ENCODE measurements around the gene MAST1. TPM values are rescaled to one million over a fixed set of nuclear protein-coding genes. Genes with fewer than 3 reads are reported as not detected.
A peak's percentile ranks its signal among the peaks of the same experiment; 100 is the strongest.

The MAST1 gene
- total RNA-seq, 4 donors from 2014 or later: 0.50 to 0.91 (median 0.76) TPM

DNA sequence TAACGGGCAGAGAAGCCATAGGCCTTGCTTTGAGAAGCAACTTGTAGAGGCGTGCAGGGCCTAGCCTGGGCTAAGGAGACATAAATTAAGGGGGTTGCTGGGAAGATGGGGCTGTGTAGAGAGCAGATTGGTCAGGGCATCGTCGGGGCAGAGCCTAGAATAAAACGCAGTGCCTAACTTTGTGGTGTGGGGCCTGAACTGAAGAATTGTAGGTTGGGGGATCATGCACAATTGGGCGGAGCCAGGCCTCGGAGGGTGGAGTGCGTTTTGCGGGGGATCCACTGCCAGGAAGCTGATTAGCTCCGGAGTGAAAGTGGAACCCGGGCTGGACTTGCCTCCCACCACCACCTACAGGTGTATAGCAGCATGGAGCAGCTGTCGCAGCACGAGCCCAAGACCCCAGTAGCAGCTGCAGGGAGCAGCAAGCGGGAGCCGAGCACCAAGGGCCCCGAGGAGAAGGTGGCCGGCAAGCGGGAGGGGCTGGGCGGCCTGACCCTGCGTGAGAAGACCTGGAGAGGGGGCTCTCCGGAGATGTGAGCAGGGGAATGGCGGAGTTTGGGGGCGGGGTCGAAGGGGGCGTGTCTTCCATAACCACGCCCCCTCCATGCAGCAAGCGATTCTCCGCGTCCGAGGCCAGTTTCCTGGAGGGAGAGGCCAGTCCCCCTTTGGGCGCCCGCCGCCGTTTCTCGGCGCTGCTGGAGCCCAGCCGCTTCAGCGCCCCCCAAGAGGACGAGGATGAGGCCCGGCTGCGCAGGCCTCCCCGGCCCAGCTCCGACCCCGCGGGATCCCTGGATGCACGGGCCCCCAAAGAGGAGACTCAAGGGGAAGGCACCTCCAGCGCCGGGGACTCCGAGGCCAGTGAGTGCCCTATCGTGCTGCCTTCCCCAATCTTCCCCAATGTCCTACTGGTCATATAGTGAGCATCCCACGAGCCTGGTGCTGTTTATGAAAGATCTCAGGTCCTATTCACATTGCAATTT is 29.1 kb downstream of the MAST1 start:
- intact Hi-C loops (cut with DNase I): no loop called here
- DNase-seq (ENCODE audit: extremely low spot score): no peak
- H3K4me3 ChIP-seq: peak overlapping the region; percentile 41 to 53 (median 46)

DNA sequence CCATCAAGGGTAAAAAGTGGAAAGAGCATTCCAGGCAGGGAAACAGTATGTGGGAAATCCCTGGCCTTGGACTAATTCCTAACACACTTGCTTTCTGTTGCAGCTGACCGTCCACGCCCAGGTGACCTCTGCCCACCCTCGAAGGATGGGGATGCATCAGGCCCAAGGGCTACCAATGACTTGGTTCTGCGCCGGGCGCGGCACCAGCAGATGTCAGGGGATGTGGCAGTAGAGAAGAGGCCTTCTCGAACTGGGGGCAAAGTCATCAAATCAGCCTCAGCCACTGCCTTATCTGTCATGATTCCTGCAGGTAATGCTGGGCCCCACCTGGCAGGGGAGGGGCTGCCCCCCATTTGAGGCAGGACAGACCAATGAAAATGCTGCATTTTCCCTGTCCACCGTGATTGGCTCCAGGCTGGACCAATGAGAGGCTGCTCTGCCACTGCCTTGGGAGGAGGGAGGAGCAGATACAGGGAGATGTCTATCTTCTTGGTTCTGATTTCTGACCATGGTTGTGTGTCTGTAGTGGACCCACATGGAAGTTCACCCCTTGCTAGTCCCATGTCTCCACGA is 30.3 kb downstream of the MAST1 start:
- TF ChIP-seq EP300 (IDR thresholded peaks at IDR 0.05) (no peak), POLR2AphosphoS5 (IDR thresholded peaks at IDR 0.05) (no peak), POLR2A (IDR thresholded peaks at IDR 0.05; ENCODE audit: low read depth) (no peak)
- TF ChIP-seq, protein P1, sequence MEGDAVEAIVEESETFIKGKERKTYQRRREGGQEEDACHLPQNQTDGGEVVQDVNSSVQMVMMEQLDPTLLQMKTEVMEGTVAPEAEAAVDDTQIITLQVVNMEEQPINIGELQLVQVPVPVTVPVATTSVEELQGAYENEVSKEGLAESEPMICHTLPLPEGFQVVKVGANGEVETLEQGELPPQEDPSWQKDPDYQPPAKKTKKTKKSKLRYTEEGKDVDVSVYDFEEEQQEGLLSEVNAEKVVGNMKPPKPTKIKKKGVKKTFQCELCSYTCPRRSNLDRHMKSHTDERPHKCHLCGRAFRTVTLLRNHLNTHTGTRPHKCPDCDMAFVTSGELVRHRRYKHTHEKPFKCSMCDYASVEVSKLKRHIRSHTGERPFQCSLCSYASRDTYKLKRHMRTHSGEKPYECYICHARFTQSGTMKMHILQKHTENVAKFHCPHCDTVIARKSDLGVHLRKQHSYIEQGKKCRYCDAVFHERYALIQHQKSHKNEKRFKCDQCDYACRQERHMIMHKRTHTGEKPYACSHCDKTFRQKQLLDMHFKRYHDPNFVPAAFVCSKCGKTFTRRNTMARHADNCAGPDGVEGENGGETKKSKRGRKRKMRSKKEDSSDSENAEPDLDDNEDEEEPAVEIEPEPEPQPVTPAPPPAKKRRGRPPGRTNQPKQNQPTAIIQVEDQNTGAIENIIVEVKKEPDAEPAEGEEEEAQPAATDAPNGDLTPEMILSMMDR (IDR thresholded peaks at IDR 0.05): no peak
- intact Hi-C loops (cut with DNase I): no loop called here
- 98% methylated on average over 7 of the region's 10 CpGs for WGBS
- H3K36me3 ChIP-seq: peaks cover 0 to 3% (median 0%) of the 10 kb centered on the region in 4 donors
- H3K4me3 ChIP-seq: no peak overlapping the region
- peaks cover 6 to 18% (median 13%) of the 10 kb centered on the region in 4 donors for H3K4me1 ChIP-seq
- no peak for DNase-seq (ENCODE audit: extremely low spot score)
- H3K9me3 ChIP-seq: no peaks in the 10 kb centered on the region
- no peak overlapping the region for H3K27ac ChIP-seq (replicated peaks in 1 of 4)
- H3K27me3 ChIP-seq: peaks cover 0 to 40% (median 0%) of the 10 kb centered on the region in 4 donors

More for the DNA sequence above, 29.1 kb downstream of the MAST1 start:
- H3K4me1 ChIP-seq: peaks cover 6 to 11% (median 10%) of the 10 kb centered on the region in 4 donors
- TF ChIP-seq EP300 (IDR thresholded peaks at IDR 0.05): no peak
- 17% methylated on average over 27 of the region's 51 CpGs for WGBS
- no peak overlapping the region for H3K27ac ChIP-seq (replicated peaks in 1 of 4)
- H3K9me3 ChIP-seq: no peaks in the 10 kb centered on the region
- H3K36me3 ChIP-seq: no peaks in the 10 kb centered on the region
- H3K27me3 ChIP-seq: peaks cover 0 to 40% (median 0%) of the 10 kb centered on the region in 4 donors

DNA sequence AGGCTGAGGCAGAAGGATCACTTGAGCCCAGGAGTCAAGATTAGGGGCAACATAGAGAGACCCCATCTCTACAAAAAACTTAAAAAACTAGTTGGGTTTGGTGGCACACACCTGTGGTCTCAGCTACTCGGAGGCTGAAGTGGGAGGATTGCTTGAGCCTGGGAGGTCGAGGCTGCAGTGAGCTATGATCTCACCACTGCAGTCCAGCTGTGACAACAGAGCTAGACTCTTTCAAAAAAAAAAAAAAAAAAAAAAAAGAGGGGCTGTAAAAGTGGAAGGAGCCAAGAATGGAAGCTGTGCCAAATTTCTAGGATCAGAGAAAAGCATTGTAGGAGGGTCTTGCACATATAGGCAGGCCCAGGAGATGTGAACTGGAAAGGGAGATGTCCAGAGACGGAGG is 33.4 kb downstream of the MAST1 start:
- H3K4me3 ChIP-seq: no peak overlapping the region
- TF ChIP-seq, protein P1 (IDR thresholded peaks at IDR 0.05): no peak
- TF ChIP-seq POLR2AphosphoS5 (IDR thresholded peaks at IDR 0.05) (no peak), POLR2A (IDR thresholded peaks at IDR 0.05; ENCODE audit: low read depth) (no peak), EP300 (IDR thresholded peaks at IDR 0.05) (no peak)
- DNase-seq (ENCODE audit: extremely low spot score): no peak
- intact Hi-C loops (cut with DNase I): no loop called here
- peaks cover 6 to 23% (median 14%) of the 10 kb centered on the region in 4 donors for H3K4me1 ChIP-seq
- no peak overlapping the region for H3K27ac ChIP-seq (replicated peaks in 1 of 4)
- 79% methylated on average over 3 of the region's 3 CpGs for WGBS
- H3K27me3 ChIP-seq: peaks cover 0 to 26% (median 0%) of the 10 kb centered on the region in 4 donors
- H3K36me3 ChIP-seq: peaks cover 3 to 34% (median 18%) of the 10 kb centered on the region in 4 donors
- H3K9me3 ChIP-seq: no peaks in the 10 kb centered on the region

DNA sequence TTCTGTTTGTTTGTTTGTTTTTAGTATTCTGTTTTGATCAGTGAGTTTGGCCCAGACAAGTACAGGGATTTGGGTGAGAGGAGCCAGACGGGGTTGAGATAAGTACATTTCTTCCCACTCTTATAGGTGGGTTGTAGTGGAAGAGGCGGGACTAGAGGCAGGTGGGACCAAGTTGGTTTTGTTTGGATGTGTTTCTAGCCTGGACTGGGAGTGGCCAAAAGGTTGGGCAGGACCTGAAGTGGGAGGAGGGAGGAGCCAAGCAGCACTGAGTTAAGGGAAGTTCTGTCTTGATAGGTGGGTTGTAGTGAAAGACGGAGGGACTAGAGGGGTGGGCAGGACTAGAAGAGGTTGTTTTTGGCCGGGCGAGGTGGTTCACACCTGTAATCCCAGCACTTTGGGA is 33.9 kb downstream of the MAST1 start:
- no peak for TF ChIP-seq POLR2AphosphoS5 (IDR thresholded peaks at IDR 0.05)
- TF ChIP-seq POLR2A (IDR thresholded peaks at IDR 0.05; ENCODE audit: low read depth): no peak
- TF ChIP-seq EP300 (IDR thresholded peaks at IDR 0.05): no peak
- TF ChIP-seq, protein P1 (IDR thresholded peaks at IDR 0.05): no peak
- DNase-seq (ENCODE audit: extremely low spot score): no peak
- H3K9me3 ChIP-seq: no peaks in the 10 kb centered on the region
- intact Hi-C loops (cut with DNase I): no loop called here
- H3K4me1 ChIP-seq: peaks cover 6 to 20% (median 11%) of the 10 kb centered on the region in 4 donors
- no peak overlapping the region for H3K4me3 ChIP-seq
- H3K36me3 ChIP-seq: peaks cover 9 to 39% (median 24%) of the 10 kb centered on the region in 4 donors
- WGBS: 90% methylated on average over 5 of the region's 5 CpGs
- no peak overlapping the region for H3K27ac ChIP-seq (replicated peaks in 1 of 4)
- peaks cover 0 to 22% (median 0%) of the 10 kb centered on the region in 4 donors for H3K27me3 ChIP-seq
